ENCODE results near the gene CENPT.

DNA sequence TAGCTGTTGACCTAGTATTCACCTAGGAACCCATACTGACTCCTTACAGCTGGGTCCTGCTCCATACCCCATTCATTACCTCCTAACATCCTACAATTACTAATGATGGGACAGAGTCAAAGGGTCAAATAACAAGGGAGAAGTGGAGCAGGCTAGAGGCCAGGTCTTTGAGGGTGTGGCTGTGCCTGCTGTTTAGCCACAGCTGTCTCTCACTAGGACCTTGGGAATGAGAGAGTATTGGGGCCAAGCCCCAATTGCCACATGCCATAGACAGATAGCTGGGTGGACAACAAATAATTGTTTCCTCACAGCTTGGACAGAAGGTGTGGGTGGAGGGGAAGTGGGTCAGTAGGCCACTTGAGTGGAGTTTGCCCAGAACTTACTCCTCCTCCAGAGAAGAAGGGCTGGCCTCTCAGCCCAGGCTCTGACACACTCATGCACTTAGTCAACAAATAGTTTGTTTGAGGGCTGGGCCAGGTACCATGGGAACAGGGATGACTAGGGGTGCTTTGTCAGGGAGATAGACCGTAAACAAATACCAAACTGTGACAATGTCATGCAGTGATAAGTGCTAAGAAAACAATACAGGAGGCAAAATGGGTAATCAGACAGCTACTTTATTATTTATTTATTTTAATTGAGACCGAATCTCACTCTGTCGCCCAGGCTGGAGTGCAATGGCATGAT is 10.2 kb upstream of the CENPT start:
- TF ChIP-seq, protein P1, sequence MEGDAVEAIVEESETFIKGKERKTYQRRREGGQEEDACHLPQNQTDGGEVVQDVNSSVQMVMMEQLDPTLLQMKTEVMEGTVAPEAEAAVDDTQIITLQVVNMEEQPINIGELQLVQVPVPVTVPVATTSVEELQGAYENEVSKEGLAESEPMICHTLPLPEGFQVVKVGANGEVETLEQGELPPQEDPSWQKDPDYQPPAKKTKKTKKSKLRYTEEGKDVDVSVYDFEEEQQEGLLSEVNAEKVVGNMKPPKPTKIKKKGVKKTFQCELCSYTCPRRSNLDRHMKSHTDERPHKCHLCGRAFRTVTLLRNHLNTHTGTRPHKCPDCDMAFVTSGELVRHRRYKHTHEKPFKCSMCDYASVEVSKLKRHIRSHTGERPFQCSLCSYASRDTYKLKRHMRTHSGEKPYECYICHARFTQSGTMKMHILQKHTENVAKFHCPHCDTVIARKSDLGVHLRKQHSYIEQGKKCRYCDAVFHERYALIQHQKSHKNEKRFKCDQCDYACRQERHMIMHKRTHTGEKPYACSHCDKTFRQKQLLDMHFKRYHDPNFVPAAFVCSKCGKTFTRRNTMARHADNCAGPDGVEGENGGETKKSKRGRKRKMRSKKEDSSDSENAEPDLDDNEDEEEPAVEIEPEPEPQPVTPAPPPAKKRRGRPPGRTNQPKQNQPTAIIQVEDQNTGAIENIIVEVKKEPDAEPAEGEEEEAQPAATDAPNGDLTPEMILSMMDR (IDR thresholded peaks at IDR 0.05) = peak in 1 of 6 experiments; percentile 5
- no peak for TF ChIP-seq POLR2A (IDR thresholded peaks at IDR 0.05)
- TF ChIP-seq EP300 (IDR thresholded peaks at IDR 0.05) = peak; percentile 36 to 59 (median 46)

All from upper lobe of left lung (tissue), 4 donors.